Activated naive CD4-positive, alpha-beta T cell treated with anti-CD3 and anti-CD28 coated beads, Interleukin-2, amount 10 ng/mL, durations not matched to agents 7 days and 5 days (primary cell): ENCODE measurements around the gene RBM15.
A peak's percentile ranks its signal among the peaks of the same experiment; 100 is the strongest.

ENCODE experiments used
- CTCF ChIA-PET: fragments of 350-600 bp; sonication (Branson Sonifier 250); formaldehyde crosslinking; loops from one replicate; lab custom pipeline; 2021; ENCODE audit warnings: antibody characterized with exemption; lab: Charles Lee
- DNase-seq: peaks from one replicate; pipeline ENCODE4 v3.0.0-alpha.2; 2020
- H3K27ac Mint-ChIP-seq: one replicate; pipeline ENCODE4 v1.8.0; 2021; ENCODE audit warnings: mild to moderate bottlenecking, moderate library complexity, mixed read lengths
- H3K27me3 Mint-ChIP-seq: one replicate; pipeline ENCODE4 v1.8.0; 2021; ENCODE audit warnings: mild to moderate bottlenecking, mixed read lengths
- H3K36me3 Mint-ChIP-seq: one replicate; pipeline ENCODE4 v1.8.0; 2021; ENCODE audit warnings: mixed read lengths
- H3K4me1 Mint-ChIP-seq: one replicate; pipeline ENCODE4 v1.8.0; 2021; ENCODE audit warnings: mixed read lengths
- H3K4me3 Mint-ChIP-seq: one replicate; pipeline ENCODE4 v1.8.0; 2021; ENCODE audit warnings: mild to moderate bottlenecking, moderate library complexity, mixed read lengths
- H3K9me3 Mint-ChIP-seq: one replicate; pipeline ENCODE4 v1.8.0; 2021; ENCODE audit warnings: mixed read lengths

RBM15 gene

DNA sequence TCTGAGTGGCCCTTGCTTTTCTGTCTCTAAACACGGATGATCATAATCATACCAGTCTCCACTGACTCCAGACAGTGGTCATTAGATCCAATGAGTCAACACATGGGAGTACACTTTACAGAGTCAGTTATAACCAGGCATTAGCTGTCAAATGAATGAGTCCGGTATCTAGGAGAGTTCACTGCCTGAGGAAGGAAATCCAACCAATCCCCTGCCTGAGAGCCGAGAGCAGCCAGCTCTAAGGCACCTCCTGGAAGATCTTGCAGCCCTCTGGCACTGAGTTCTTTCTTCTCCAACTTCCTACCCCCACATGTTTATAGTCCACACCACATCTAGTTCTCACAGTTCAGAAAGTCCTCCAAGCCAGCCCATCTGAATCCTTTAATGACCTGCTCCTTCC, 29.4 kb upstream of the RBM15 start:
- no peaks in the 10 kb centered on the region for H3K9me3 Mint-ChIP-seq
- CTCF ChIA-PET, result interaction anchor here (0.5 to 20.3 kb wide), 4 partner anchors 24 to 1665 kb away, joined by 3 to 470 read pairs (median 5); partner anchors contain the start of gene KCNC4

GRCh38 chr1:110310300-110310699, 28.9 kb upstream of the RBM15 start:
- DNase-seq, result no peak
- no peak overlapping the region for H3K4me3 Mint-ChIP-seq
- peaks cover 5% of the 10 kb centered on the region for H3K27me3 Mint-ChIP-seq
- no peak overlapping the region for H3K27ac Mint-ChIP-seq
- CTCF ChIA-PET, result interaction anchor here (0.5 to 20.3 kb wide), 4 partner anchors 23 to 1664 kb away, joined by 3 to 470 read pairs (median 5); partner anchors contain the start of gene KCNC4
- H3K9me3 Mint-ChIP-seq, result no peaks in the 10 kb centered on the region
- no peaks in the 10 kb centered on the region for H3K36me3 Mint-ChIP-seq
- H3K4me1 Mint-ChIP-seq, result no peaks in the 10 kb centered on the region

More for the DNA sequence above, 29.4 kb upstream of the RBM15 start:
- no peak overlapping the region for H3K27ac Mint-ChIP-seq
- peaks cover 5% of the 10 kb centered on the region for H3K27me3 Mint-ChIP-seq
- no peak overlapping the region for H3K4me3 Mint-ChIP-seq
- no peak for DNase-seq
- no peaks in the 10 kb centered on the region for H3K4me1 Mint-ChIP-seq
- no peaks in the 10 kb centered on the region for H3K36me3 Mint-ChIP-seq

GRCh38 chr1:110312188-110313121, 26.7 kb upstream of the RBM15 start:
- no peaks in the 10 kb centered on the region for H3K36me3 Mint-ChIP-seq
- no peaks in the 10 kb centered on the region for H3K27me3 Mint-ChIP-seq
- CTCF ChIA-PET, result interaction anchor here (0.8 to 20.3 kb wide), 18 partner anchors 12 to 186 kb away, joined by 3 to 470 read pairs (median 4); partner anchors contain the start of gene KCNC4
- H3K4me3 Mint-ChIP-seq, result no peak overlapping the region
- DNase-seq, result peak; percentile 82
- H3K4me1 Mint-ChIP-seq, result no peaks in the 10 kb centered on the region
- no peaks in the 10 kb centered on the region for H3K9me3 Mint-ChIP-seq
- no peak overlapping the region for H3K27ac Mint-ChIP-seq

DNA sequence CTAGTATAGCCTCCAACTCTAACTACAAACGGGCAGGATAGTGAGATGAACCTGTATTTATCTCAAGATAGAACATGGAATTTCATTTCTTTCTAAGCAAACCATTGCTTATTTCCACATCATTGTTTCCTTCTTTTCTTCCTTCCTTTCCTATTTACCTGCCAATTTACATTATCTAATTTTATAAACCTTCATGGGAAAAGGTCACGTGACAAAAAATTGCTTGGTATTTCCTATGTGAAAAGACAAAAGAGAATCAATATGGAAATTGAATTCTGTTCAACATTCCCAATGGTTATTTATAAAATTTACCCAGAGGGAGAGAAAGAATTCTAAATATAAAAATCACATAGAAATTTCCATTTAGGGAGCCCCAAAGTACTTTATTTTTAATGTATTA, 22.4 kb upstream of the RBM15 start:
- H3K4me1 Mint-ChIP-seq, result no peaks in the 10 kb centered on the region

GRCh38 chr1:110318046-110318445, 21.1 kb upstream of the RBM15 start:
- Mint-ChIP-seq H3K36me3 (no peaks in the 10 kb centered on the region), H3K4me1 (no peaks in the 10 kb centered on the region), H3K9me3 (no peaks in the 10 kb centered on the region), H3K27me3 (peaks cover 6% of the 10 kb centered on the region), H3K27ac (no peak overlapping the region), H3K4me3 (no peak overlapping the region)
- no peak for DNase-seq
- CTCF ChIA-PET, result interaction anchor here (0.9 to 20.3 kb wide), 7 partner anchors 14 to 230 kb away, joined by 3 to 470 read pairs (median 4); partner anchors contain the start of genes KCNC4 and RBM15

More for the DNA sequence above, 22.4 kb upstream of the RBM15 start:
- CTCF ChIA-PET, result interaction anchor here (3.0 to 20.3 kb wide), 2 partner anchors 110 to 179 kb away, joined by 9 to 470 read pairs; partner anchors contain the start of gene KCNC4
- Mint-ChIP-seq H3K9me3 (no peaks in the 10 kb centered on the region), H3K27me3 (peaks cover 6% of the 10 kb centered on the region), H3K4me3 (no peak overlapping the region), H3K27ac (no peak overlapping the region), H3K36me3 (no peaks in the 10 kb centered on the region)
- no peak for DNase-seq

- Mint-ChIP-seq H3K4me3 (no peak overlapping the region), H3K4me1 (no peaks in the 10 kb centered on the region), H3K9me3 (no peaks in the 10 kb centered on the region), H3K27ac (no peak overlapping the region), H3K36me3 (no peaks in the 10 kb centered on the region), H3K27me3 (peaks cover 6% of the 10 kb centered on the region)
- CTCF ChIA-PET, result interaction anchor here (0.9 to 20.3 kb wide), 4 partner anchors 16 to 176 kb away, joined by 3 to 470 read pairs (median 6); partner anchors contain the start of gene KCNC4
- DNase-seq, result no peak
These were observed 19.6 kb upstream of the RBM15 start for GRCh38 chr1:110319332-110320167.

- Mint-ChIP-seq H3K4me1 (no peaks in the 10 kb centered on the region), H3K27me3 (peaks cover 6% of the 10 kb centered on the region), H3K4me3 (no peak overlapping the region), H3K36me3 (no peaks in the 10 kb centered on the region), H3K9me3 (no peaks in the 10 kb centered on the region), H3K27ac (no peak overlapping the region)
- CTCF ChIA-PET, result interaction anchor here (20.3 kb wide), 1 partner anchor 114 kb away, joined by 470 read pairs; the partner anchor contains the start of gene KCNC4
- DNase-seq, result no peak
These were observed 19.0 kb upstream of the RBM15 start for GRCh38 chr1:110320168-110320518.

DNA sequence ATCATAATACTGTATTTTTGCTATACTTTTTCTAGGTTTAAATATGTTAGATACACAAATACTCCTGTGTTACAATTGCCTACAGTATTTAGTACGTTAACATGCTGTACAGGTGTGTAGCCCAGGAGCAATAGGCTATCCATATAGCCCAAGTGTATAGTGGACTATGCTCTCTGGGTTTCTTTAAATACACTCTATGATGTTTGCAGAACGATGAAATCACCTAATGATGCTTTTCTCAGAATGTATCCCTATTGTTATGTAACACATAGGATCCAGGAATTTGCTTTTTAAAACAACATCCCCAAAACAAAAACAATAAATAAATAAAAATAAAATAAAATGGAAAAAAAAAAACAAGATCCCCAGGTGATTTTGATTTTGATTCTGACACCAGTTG, 18.1 kb upstream of the RBM15 start:
- CTCF ChIA-PET, result interaction anchor here (0.6 to 20.3 kb wide), 2 partner anchors 16 to 115 kb away, joined by 4 to 470 read pairs; partner anchors contain the start of gene KCNC4

DNA sequence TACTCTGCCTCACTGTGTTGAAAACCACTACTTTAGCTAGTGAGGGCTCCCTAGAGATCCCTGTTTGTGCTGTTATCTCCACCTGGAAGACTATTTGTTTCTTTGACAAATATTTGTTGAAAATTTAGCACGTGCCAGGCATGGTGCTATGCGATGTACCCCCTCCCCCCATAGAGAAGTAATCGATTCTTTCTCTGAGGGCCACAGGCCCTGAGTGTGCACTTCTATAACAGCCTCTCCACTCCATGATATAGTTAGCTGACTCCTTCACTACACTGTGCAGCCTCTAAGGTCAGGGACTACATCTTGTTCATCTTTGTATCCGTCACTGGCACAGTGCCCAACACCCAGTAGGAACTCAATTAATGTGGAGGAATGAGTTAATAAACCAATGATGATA, 17.3 kb upstream of the RBM15 start:
- H3K4me1 Mint-ChIP-seq, result no peaks in the 10 kb centered on the region

More for the DNA sequence above, 18.1 kb upstream of the RBM15 start:
- peaks cover 6% of the 10 kb centered on the region for H3K27me3 Mint-ChIP-seq
- no peaks in the 10 kb centered on the region for H3K4me1 Mint-ChIP-seq
- no peak for DNase-seq
- H3K36me3 Mint-ChIP-seq, result no peaks in the 10 kb centered on the region
- H3K9me3 Mint-ChIP-seq, result no peaks in the 10 kb centered on the region
- H3K27ac Mint-ChIP-seq, result no peak overlapping the region
- H3K4me3 Mint-ChIP-seq, result no peak overlapping the region

DNA sequence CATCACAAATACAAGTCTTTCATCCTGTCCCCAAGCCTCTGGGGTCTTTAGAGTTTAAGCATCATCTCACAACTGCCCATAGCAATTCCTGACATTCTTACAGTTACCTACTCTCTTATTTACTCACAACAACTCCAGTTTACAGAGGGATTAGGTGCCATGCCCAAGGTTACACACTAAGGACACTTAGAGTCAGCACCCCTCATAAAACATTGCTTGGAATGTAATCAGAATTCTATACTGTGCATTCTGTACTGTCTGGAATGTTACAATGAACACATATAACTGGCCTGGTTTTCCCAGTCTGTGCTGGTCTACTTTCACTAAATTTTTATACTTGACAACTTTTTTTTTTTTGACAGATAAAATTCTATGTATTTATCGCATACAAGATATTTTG, 14.5 kb upstream of the RBM15 start:
- Mint-ChIP-seq H3K4me1 (no peaks in the 10 kb centered on the region), H3K27me3 (peaks cover under 1% of the 10 kb centered on the region), H3K9me3 (no peaks in the 10 kb centered on the region), H3K36me3 (no peaks in the 10 kb centered on the region), H3K27ac (no peak overlapping the region), H3K4me3 (no peak overlapping the region)
- CTCF ChIA-PET, result interaction anchor here (1.1 kb wide), 1 partner anchor 10 kb away, joined by 4 read pairs; no protein-coding TSS in a partner anchor
- no peak for DNase-seq

More for the DNA sequence above, 17.3 kb upstream of the RBM15 start:
- CTCF ChIA-PET, result interaction anchor here (0.6 to 20.3 kb wide), 2 partner anchors 17 to 116 kb away, joined by 4 to 470 read pairs; partner anchors contain the start of gene KCNC4
- peaks cover 6% of the 10 kb centered on the region for H3K27me3 Mint-ChIP-seq
- H3K9me3 Mint-ChIP-seq, result no peaks in the 10 kb centered on the region
- no peak for DNase-seq
- no peaks in the 10 kb centered on the region for H3K36me3 Mint-ChIP-seq
- H3K4me3 Mint-ChIP-seq, result no peak overlapping the region
- H3K27ac Mint-ChIP-seq, result no peak overlapping the region

DNA sequence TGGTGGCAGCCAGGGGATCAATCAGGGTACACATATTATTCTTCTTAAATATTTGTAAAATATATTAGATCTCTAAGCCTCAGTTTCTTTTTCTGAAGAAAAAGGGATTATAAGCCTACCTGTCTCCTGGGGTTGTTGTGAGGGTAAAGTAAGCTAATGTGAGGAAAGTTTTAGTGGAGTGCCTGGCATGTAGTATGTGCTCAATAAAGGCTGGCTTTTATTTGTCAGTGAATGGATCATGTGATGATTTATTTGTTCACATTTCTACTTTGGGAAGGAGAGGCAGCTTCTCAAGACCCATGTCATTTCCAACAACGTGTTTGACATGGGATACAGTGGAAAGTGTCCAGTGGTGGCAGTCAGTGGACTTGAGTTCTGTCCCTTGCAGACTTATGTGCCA, 12.4 kb upstream of the RBM15 start:
- no peaks in the 10 kb centered on the region for H3K27me3 Mint-ChIP-seq
- H3K9me3 Mint-ChIP-seq, result no peaks in the 10 kb centered on the region
- no peak overlapping the region for H3K4me3 Mint-ChIP-seq
- H3K36me3 Mint-ChIP-seq, result no peaks in the 10 kb centered on the region
- H3K4me1 Mint-ChIP-seq, result no peaks in the 10 kb centered on the region
- CTCF ChIA-PET, result interaction anchor here (0.5 to 1.0 kb wide), 2 partner anchors 14 to 299 kb away, joined by 3 to 5 read pairs; no protein-coding TSS in a partner anchor
- no peak overlapping the region for H3K27ac Mint-ChIP-seq
- DNase-seq, result no peak

DNA sequence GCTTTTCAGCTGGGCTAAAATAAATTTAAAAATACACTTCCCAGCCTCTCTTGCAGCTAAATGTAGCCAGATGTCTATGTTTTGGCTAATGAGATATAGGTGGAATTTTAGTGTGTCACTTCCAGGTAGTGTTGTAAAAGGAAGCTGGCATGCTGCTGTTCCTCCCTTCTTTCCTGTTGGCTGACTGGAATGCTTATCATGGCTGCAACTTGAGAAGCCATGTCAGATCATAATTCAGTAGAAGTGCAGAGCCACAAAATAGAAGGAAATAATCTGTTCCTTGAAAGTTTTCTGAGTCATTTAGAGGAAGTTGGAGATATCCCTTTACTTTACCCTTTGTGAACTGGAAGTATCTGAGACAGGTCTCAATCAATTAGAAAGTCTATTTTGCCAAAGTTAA, 10.9 kb upstream of the RBM15 start:
- Mint-ChIP-seq H3K9me3 (no peaks in the 10 kb centered on the region), H3K36me3 (no peaks in the 10 kb centered on the region), H3K27me3 (no peaks in the 10 kb centered on the region), H3K27ac (no peak overlapping the region), H3K4me1 (no peaks in the 10 kb centered on the region), H3K4me3 (no peak overlapping the region)
- no peak for DNase-seq
- CTCF ChIA-PET, result interaction anchor here (1.2 to 1.5 kb wide), 2 partner anchors 16 to 453 kb away, joined by 3 to 6 read pairs; no protein-coding TSS in a partner anchor

- H3K4me1 Mint-ChIP-seq, result no peaks in the 10 kb centered on the region
- no peak overlapping the region for H3K27ac Mint-ChIP-seq
- H3K36me3 Mint-ChIP-seq, result no peaks in the 10 kb centered on the region
- no peaks in the 10 kb centered on the region for H3K27me3 Mint-ChIP-seq
- DNase-seq, result no peak
- no peaks in the 10 kb centered on the region for H3K9me3 Mint-ChIP-seq
- CTCF ChIA-PET, result interaction anchor here (1.2 to 1.5 kb wide), 2 partner anchors 16 to 452 kb away, joined by 3 to 6 read pairs; no protein-coding TSS in a partner anchor
- no peak overlapping the region for H3K4me3 Mint-ChIP-seq
These were observed 10.5 kb upstream of the RBM15 start for GRCh38 chr1:110328700-110329099.
